Stimulated activated naive CD8-positive, alpha-beta T cell treated with anti-CD3 and anti-CD28 coated beads, Interleukin-15, amount 100 ng/mL, for 72 hours (primary cell): ENCODE results near the gene TYROBP.
"Not testable (repeated sequence)": the region's sequence is repeated elsewhere in the genome, so short reads cannot be mapped to it uniquely, and the experiment has no call there.

Experiments
- ATAC-seq: fragments of 150-1000 bp; cut with Tn5 transposase; 2 replicates; pipeline ENCODE4 v1.10.0; 2021; ENCODE audit warnings: mild to moderate bottlenecking, moderate library complexity
- DNase-seq, 2 donors: peaks; one replicate each; pipeline ENCODE4 v3.0.0; 2021 to 2022
- H3K27ac Mint-ChIP-seq, 2 donors: one replicate each; pipeline ENCODE4 v1.8.0; 2022; ENCODE audit warnings: mild to moderate bottlenecking in 2 of 2, mixed read lengths in 2 of 2, moderate library complexity in 2 of 2
- H3K27me3 Mint-ChIP-seq: one replicate; pipeline ENCODE4 v1.8.0; 2022; ENCODE audit warnings: mixed read lengths
- H3K4me1 Mint-ChIP-seq: one replicate; pipeline ENCODE4 v1.8.0; 2022; ENCODE audit warnings: mild to moderate bottlenecking, mixed read lengths
- H3K4me3 Mint-ChIP-seq, 2 donors: one replicate each; pipeline ENCODE4 v1.8.0; 2022; ENCODE audit warnings: mild to moderate bottlenecking in 2 of 2, mixed read lengths in 2 of 2, moderate library complexity in 1 of 2
- H3K9me3 Mint-ChIP-seq, 2 donors: one replicate each; pipeline ENCODE4 v1.8.0; 2022; ENCODE audit warnings: mixed read lengths in 2 of 2

Gene TYROBP

DNA sequence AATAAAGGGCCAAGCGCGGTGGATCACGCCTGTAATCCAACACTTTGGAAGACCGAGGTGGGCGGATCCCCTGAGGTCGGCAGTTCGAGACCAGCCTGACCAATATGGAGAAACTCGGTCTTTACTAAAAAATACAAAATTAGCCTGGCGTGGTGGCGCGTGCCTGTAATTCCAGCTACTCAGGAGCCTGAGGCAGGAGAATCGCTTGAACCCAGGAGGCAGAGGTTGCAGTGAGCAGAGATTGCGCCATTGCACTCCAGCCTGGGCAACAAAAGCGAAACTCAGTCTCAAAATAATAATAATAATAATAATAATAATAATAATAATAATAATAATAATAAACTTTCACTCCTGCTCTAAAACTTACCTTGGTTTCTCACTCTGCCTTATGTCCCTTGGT, 2.3 kb upstream of the TYROBP start:
- H3K4me3 Mint-ChIP-seq, ATAC-seq, H3K27ac Mint-ChIP-seq, H3K9me3 Mint-ChIP-seq, H3K27me3 Mint-ChIP-seq, DNase-seq: not testable (repeated sequence)
- peaks cover 63% of the 10 kb centered on the region for H3K4me1 Mint-ChIP-seq

DNA sequence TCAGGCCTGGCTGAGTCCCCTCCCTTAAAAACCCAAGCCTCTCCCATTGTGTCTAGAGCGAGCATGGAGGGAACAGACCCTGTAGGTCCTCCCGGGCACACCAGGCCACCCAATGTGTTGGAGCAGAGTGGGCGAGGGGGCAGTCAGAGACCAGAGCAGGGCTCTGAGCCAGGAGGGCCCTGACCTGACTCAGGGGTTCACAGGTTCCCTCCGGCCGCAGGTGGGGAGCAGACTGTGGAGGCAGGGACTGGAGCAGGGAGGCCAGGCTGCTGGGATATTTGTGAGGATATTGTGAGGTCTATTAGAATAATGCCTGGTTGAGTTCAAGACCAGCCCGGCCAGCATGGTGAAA, 1.6 kb upstream of the TYROBP start:
- H3K9me3 Mint-ChIP-seq: no peaks in the 10 kb centered on the region
- H3K4me1 Mint-ChIP-seq: peaks cover 66% of the 10 kb centered on the region
- no peaks in the 10 kb centered on the region for H3K27me3 Mint-ChIP-seq
- H3K4me3 Mint-ChIP-seq: no peak overlapping the region
- ATAC-seq (peak; percentile 13), DNase-seq (no peak)
- peak overlapping the region in 1 of 2 donors; percentile 77 for H3K27ac Mint-ChIP-seq

DNA sequence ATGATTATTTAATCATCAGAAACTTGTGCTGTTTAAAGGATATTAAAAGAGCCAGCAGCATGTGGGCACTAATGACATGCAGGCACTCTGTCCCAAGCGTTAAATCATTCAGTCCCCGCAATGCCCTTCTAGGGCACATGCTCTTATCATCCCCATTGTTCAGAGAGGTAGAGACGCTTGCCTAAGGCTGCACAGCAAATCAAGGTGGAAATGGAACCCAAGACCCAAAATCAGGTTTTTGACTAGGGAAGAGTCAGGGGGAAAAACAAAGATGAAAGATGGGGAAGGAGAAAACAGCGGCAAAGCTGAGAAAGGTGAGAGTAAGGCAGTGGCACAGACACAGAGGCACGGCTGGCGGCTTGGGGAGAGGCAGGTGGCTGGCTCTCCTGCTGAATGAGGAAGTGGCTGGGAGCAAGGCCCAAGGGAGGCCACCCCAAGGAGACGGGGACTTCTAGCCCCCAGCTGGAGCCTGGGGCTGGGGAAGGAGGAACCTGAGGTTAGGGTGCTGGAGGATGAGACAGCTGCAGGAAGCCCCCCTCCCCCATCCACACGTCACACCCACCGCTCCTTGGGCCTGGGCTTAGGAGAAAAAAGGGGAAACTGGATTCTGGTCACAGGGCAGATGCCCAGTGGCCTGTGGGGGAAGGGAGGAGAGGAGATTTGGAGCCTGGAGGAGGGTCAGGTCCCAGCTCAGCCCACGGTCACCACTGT, 1.0 kb upstream of the TYROBP start:
- H3K27ac Mint-ChIP-seq: peak overlapping the region; percentile 77 to 79

DNA sequence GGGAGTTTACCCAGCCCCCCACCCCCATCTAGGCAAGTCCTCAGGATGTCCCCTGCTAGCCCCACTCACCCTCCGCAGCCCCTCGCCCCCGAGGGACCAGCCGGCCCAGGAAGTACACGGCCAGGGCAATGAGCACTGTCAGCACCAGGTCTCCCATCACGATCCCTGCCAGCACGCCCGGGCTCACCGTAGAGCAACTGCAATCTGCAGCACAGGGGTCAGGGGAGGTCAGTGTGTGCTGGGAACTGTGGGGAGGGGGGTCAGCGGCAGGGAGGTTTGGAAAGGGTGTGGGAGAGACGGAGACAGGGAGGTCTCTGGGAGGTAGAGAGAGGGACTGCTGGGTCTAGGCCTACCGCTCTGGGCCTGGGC, 734 bp downstream of the TYROBP start:
- DNase-seq (no peak), ATAC-seq (no peak)
- peaks cover 76% of the 10 kb centered on the region for H3K4me1 Mint-ChIP-seq
- no peaks in the 10 kb centered on the region for H3K9me3 Mint-ChIP-seq
- no peak overlapping the region for H3K4me3 Mint-ChIP-seq
- no peaks in the 10 kb centered on the region for H3K27me3 Mint-ChIP-seq
- no peak overlapping the region for H3K27ac Mint-ChIP-seq

More for the DNA sequence above, 1.0 kb upstream of the TYROBP start:
- Mint-ChIP-seq H3K27me3 (no peaks in the 10 kb centered on the region), H3K9me3 (no peaks in the 10 kb centered on the region), H3K4me3 (peak overlapping the region in 1 of 2 donors; percentile 18), H3K4me1 (peaks cover 69% of the 10 kb centered on the region)
- DNase-seq (no peak), ATAC-seq (peak; percentile 24)

DNA sequence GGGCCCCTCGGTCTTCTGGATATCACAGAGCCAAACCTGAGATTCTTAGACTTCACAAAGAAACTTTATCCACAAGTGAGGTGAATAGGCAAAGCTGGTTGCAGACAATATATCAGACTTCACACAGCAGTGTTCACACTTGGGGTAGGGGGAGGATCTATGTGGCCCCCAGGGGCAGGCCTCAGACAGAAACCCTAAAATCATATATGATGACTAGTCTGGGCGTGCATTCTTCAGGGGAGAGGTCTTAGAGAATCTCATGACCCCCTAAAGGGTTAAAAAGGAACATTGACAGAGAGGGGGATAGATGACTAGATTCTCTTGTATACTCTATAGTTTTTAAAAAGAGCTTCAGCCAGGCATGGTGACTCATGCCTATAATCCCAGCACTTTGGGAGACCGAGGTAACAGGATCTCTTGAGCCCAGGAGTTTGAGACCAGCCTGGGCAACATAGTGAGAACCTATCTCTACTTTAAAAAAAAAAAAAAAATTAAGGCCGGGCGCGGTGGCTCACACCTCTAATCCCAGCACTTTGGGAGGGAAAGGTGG, 2.8 kb downstream of the TYROBP start:
- H3K27ac Mint-ChIP-seq: no peak overlapping the region
- H3K4me1 Mint-ChIP-seq: peaks cover 82% of the 10 kb centered on the region
- ATAC-seq (no peak), DNase-seq (no peak)
- H3K9me3 Mint-ChIP-seq: no peaks in the 10 kb centered on the region
- H3K4me3 Mint-ChIP-seq: no peak overlapping the region
- no peaks in the 10 kb centered on the region for H3K27me3 Mint-ChIP-seq

DNA sequence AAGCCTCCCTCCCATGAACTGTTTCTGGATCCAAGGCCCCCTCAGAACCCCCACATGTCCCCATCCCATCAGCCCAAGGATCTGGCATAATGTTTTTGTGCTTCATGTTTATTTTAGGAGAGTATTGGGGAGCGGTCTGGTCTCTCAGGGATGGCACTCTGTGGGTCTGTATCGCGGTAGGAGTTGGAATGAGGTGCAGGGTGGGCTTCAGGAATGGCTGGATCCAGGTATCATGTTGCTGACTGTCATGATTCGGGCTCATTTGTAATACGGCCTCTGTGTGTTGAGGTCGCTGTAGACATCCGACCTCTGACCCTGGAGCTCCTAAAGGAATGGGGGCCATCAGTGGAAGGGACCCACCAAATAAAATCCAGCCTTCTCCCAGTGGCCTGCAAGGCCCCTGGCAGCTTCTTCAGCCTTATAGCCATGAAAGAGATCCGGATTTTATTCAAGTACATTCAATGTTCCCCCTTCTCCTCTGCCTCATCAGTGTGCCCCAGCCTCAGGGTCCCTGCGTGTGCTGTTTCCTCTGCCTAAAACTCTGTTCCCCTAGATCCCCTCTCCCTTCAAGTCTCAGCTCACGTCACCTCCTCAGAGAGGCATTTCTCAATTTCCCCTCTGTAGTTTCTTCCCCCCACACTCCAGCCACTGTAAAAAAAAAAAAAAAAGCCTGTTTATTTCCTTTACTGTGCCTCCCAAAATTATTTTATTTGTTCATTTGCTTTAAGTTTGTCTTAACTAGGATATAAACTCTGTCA, 3.6 kb downstream of the TYROBP start:
- peaks cover 76% of the 10 kb centered on the region for H3K4me1 Mint-ChIP-seq
- H3K4me3 Mint-ChIP-seq: peak overlapping the region; percentile 4 to 92
- H3K9me3 Mint-ChIP-seq: no peaks in the 10 kb centered on the region
- peak overlapping the region in 1 of 2 donors; percentile 12 for H3K27ac Mint-ChIP-seq
- DNase-seq: no peak
- H3K27me3 Mint-ChIP-seq: no peaks in the 10 kb centered on the region
- no peak for ATAC-seq

DNA sequence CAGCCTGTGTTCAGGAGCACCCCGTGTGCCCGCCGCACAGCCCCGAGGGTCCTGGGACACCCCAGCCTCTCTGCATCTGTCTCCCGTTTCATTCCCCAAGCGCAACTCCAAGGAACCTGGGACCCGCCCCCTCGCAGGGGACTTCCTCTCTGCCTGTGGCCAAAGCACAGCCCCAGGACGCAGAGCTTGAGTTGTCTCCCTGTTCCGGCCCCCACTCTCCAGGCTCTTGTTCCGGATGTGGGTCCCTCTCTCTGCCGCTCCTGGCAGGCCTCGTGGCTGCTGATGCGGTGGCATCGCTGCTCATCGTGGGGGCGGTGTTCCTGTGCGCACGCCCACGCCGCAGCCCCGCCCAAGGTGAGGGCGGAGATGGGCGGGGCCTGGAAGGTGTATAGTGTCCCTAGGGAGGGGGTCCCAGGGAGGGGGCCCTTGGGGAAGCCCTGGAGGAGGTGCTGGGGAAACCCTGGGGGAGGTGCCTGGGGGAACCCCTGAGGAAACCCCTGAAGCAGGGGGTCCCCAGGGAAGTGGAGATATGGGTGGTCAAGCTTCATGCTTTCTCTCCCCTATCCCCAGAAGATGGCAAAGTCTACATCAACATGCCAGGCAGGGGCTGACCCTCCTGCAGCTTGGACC, 4.4 kb downstream of the TYROBP start:
- peak; percentile 81 for ATAC-seq
- Mint-ChIP-seq H3K27ac (peak overlapping the region; percentile 94 to 96), H3K27me3 (no peaks in the 10 kb centered on the region), H3K4me1 (peaks cover 71% of the 10 kb centered on the region), H3K4me3 (peak overlapping the region; percentile 92 to 93), H3K9me3 (no peaks in the 10 kb centered on the region)
- peak; percentile 80 to 93 for DNase-seq

DNA sequence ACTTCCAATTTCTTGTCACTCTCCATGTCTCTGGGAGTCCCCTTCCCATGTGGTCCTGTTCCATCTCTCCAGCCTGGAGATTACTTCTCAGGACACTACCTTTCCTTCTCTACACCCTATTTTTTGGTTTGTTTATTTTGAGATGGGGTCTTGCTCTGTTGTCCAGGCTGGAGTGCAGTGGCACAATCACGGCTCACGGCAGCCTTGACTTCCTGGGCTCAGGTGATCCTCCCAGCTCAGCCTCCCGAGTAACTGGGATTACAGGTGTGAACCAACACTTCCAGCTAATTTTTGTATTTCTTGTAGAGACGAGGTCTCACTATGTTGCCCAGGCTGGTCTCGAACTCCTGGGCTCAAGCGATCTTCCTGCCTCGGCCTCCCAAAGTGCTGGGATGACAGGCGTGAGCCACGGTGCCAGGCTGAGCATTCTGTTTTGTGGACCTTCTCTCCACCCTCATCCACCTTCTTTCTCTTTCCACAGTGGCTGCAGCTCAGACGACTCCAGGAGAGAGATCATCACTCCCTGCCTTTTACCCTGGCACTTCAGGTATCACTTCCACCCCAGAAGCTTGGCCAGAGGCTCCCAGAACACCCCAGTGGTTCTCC, 5.1 kb downstream of the TYROBP start:
- H3K27me3 Mint-ChIP-seq: no peaks in the 10 kb centered on the region
- H3K4me1 Mint-ChIP-seq: peaks cover 72% of the 10 kb centered on the region
- no peaks in the 10 kb centered on the region for H3K9me3 Mint-ChIP-seq
- ATAC-seq (no peak), DNase-seq (no peak)
- H3K4me3 Mint-ChIP-seq: peak overlapping the region; percentile 92 to 93
- peak overlapping the region; percentile 94 to 96 for H3K27ac Mint-ChIP-seq

DNA sequence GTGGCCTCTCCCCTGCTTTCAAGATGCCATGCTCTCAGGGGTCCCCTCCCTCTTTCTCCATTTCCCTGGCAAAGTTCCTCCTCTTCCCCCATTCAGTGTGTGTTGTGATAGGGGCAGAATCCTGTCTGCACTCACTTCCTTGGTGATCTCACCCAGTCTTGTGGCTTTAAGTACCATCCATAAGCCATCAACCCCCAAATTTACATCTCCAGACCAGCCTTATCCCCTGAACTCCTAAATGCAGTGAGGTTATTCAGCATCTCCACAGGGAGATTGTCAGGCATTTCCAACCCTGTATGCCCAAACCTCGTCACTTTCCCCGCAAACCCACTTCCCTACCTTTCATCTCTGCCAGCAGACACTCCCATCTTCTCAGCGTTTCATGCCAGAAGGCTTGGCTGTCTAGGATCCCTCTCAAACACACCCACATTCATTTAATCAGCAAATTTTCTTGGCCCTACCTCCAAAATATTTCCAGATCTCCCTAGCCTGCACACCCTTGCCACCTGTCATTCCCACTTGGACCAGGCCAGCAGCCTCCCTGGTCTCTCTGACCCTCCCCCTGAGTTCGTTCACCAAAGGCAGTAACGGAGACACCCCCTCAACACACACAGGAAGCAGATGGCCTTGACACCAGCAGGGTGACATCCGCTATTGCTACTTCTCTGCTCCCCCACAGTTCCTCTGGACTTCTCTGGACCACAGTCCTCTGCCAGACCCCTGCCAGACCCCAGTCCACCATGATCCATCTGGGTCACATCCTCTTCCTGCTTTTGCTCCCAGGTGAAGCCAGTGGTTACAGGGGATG, 6.0 kb downstream of the TYROBP start, which contains the start of gene HCST:
Gene HCST (plus strand): TSS at position 676 of the 808 bp plus-strand sequence. CDS start 65 bp downstream, at position 741.
- H3K4me1 Mint-ChIP-seq: peaks cover 71% of the 10 kb centered on the region
- H3K9me3 Mint-ChIP-seq: no peaks in the 10 kb centered on the region
- DNase-seq: peak; percentile 44 to 49
- H3K27me3 Mint-ChIP-seq: no peaks in the 10 kb centered on the region
- peak within 1 kb of the TSS; percentile 92 to 93 for H3K4me3 Mint-ChIP-seq
- ATAC-seq: peak; percentile 38
- peak within 1 kb of the TSS; percentile 94 to 96 for H3K27ac Mint-ChIP-seq

DNA sequence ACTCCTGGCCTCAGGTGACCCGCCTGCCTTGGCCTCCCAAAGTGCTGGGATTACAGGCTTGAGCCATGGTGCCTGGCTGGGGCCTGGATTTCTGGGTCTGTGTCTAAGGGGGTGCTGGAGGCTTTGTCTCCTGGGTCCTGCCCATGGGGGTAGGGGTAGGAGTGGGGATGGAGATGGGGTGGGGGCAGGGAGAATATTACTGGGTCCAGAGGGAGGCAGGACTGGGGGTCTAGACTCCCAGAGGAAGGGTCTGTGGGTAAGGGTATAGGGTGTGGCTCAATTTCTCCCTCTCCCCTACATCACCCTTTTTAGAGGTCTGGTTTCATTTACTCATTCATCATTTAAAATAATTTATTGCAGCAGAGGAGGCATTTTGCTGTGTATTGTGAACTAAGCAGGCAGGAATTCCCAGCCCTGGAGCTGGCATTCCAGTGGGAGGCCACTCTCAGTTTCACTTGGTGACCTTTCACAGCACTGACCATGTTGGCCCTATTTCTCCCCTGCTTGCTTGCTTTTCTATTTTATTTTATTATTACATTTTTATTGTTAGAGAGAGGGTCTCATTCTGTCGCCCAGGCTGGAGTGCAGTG, 6.9 kb downstream of the TYROBP start:
- peak overlapping the region; percentile 96 for H3K27ac Mint-ChIP-seq
- H3K27me3 Mint-ChIP-seq: no peaks in the 10 kb centered on the region
- H3K4me1 Mint-ChIP-seq: peaks cover 78% of the 10 kb centered on the region
- ATAC-seq (no peak), DNase-seq (no peak)
- no peaks in the 10 kb centered on the region for H3K9me3 Mint-ChIP-seq
- peak overlapping the region; percentile 92 to 93 for H3K4me3 Mint-ChIP-seq

DNA sequence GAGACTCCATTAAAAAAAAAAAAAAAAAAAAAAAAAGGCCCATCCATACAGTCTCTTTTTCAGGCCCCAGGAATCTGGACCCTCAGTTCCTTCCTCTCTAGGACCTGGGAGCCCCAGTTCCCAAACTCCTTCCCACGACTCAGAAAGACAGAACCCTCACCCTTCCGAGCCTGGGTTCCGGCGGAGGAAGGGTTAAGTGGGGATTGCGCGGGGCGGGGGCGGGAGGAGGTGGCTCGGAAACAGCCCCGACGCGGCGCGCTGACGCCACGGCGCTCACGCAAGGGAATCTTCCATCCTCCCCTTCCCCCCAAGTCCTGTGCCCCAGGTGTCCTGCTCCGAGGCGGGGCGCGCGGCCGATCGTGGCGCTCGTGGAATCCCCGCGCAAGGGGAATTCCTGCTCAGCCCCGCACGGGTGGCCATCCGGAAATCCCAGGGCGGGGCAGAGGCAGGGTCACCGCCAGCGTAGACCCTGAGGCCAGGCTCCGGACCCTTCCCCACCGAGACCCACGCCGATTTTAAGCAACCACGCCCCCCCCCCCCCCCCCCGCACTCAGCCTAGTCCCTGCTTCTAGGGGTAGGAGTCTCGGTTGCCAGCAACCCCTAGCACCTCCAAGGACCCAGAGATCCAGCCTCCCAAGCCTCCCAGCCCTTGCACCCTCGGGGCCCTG, 8.4 kb downstream of the TYROBP start:
- H3K4me1 Mint-ChIP-seq: peaks cover 79% of the 10 kb centered on the region
- peak overlapping the region; percentile 96 for H3K27ac Mint-ChIP-seq
- H3K4me3 Mint-ChIP-seq: peak overlapping the region; percentile 92 to 93
- H3K27me3 Mint-ChIP-seq: no peaks in the 10 kb centered on the region
- DNase-seq: peak; percentile 82 to 88
- ATAC-seq: peak; percentile 72
- no peaks in the 10 kb centered on the region for H3K9me3 Mint-ChIP-seq

DNA sequence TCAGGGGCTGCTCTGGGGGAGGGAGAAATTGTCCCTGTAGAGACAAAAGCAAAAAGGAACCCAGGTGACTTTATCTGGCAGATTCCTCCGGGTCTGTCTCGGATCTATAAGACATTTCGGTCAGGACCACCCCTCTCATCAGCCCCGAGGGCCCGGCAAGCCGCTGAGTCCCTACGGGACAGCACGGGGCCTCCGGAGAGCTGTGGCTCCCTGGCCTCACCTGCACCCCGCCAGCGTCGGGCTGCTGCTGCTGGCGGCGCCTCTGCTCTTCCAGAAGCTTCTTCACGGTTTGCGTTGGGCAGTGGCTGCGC, 9.6 kb downstream of the TYROBP start:
- no peak for ATAC-seq
- Mint-ChIP-seq H3K27ac (peak overlapping the region; percentile 96), H3K27me3 (no peaks in the 10 kb centered on the region), H3K4me1 (peaks cover 70% of the 10 kb centered on the region), H3K4me3 (peak overlapping the region; percentile 92 to 93), H3K9me3 (no peaks in the 10 kb centered on the region)
- DNase-seq: no peak

DNA sequence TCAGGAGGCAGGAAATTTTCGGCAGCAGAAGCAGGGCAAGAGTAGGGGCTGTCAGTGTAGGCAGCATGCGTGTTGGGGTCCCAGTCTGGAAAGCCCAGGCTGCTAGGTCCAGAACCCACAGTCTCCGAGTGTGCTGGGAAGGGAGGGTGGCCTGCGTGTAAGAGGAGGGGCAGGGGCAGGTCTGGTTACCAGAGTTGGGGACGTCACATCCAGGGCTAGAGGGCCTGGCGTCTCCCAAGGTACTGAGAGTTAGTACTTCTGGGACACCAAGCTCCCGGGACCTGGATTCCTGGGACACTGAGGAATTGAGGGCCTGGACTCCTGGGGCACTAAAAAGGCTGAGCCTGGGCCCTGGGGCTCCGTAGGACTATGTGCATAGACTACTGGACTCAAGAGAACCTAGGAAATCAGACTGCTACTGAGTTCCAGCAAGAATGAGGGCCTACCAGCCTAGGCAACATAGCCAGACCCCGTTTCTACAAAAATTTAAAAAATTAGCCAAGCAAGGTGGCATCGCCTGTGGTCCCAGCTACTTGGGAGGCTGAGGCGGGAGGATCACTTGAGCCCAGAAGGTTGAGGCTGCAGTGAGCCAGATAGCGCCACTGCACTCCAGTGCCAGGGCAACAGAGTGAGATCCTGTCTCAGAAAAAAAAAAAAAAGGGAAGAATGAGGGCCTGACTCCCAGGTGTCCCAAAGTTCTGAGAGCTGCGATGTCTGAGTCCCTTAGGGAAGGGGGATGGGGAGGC, 10.2 kb downstream of the TYROBP start:
- DNase-seq (no peak), ATAC-seq (no peak)
- H3K4me1 Mint-ChIP-seq: peaks cover 70% of the 10 kb centered on the region
- H3K4me3 Mint-ChIP-seq: peak overlapping the region; percentile 92 to 93
- no peaks in the 10 kb centered on the region for H3K27me3 Mint-ChIP-seq
- H3K9me3 Mint-ChIP-seq: no peaks in the 10 kb centered on the region
- H3K27ac Mint-ChIP-seq: peak overlapping the region; percentile 61 to 96
